Activated CD4-positive, alpha-beta T cell treated with anti-CD3 and anti-CD28 coated beads for 36 hours (primary cell): ENCODE results near the gene IDE. TPM values are rescaled to one million over a fixed set of nuclear protein-coding genes. Genes with fewer than 3 reads are reported as not detected.
A peak's percentile ranks its signal among the peaks of the same experiment; 100 is the strongest.

Experiments
- ATAC-seq: fragments of 200-7000 bp; cut with Tn5 transposase; one replicate; pipeline ENCODE4 v1.10.0; 2021; ENCODE audit warnings: mild to moderate bottlenecking, moderate library complexity
- CTCF ChIA-PET: fragments of 350-600 bp; sonication (Branson Sonifier 250); formaldehyde crosslinking; loops from one replicate; lab custom pipeline; 2021; ENCODE audit warnings: antibody characterized with exemption; lab: Charles Lee
- POLR2A ChIA-PET: fragments of 350-600 bp; sonication (Branson Sonifier 250); formaldehyde crosslinking; loops from one replicate; lab custom pipeline; 2021; ENCODE audit warnings: antibody characterized with exemption, inconsistent platforms; lab: Charles Lee
- DNase-seq: peaks from one replicate; pipeline ENCODE4 v3.0.0-alpha.2; 2020
- H3K27ac Mint-ChIP-seq: one replicate; pipeline ENCODE4 v1.8.0; 2021; ENCODE audit warnings: mixed read lengths
- H3K27me3 Mint-ChIP-seq: one replicate; pipeline ENCODE4 v1.8.0; 2021; ENCODE audit warnings: mixed read lengths
- H3K36me3 Mint-ChIP-seq: one replicate; pipeline ENCODE4 v1.8.0; 2021; ENCODE audit warnings: low read depth, mixed read lengths
- H3K4me1 Mint-ChIP-seq: one replicate; pipeline ENCODE4 v1.8.0; 2021; ENCODE audit warnings: mixed read lengths
- H3K4me3 Mint-ChIP-seq: one replicate; pipeline ENCODE4 v1.8.0; 2021; ENCODE audit warnings: mild to moderate bottlenecking, moderate library complexity, mixed read lengths
- H3K9me3 Mint-ChIP-seq: one replicate; pipeline ENCODE4 v1.8.0; 2021; ENCODE audit warnings: low read depth, mixed read lengths
- intact Hi-C, 2 experiments: fragments of 100-400 bp; cut with DNase I in 1 of 2; cut with micrococcal nuclease in 1 of 2; formaldehyde crosslinking; loops; one replicate each; pipeline versions ENCODE4 v1.14.2 to v1.15.1; 2022 to 2024; cut with DNase I, micrococcal nuclease
- total RNA-seq, 2 experiments: library from RNA; stranded (reverse); gene quantifications; one replicate each; pipeline ENCODE4 v1.2.3, GENCODE V29; 2021

IDE gene
- total RNA-seq, 2 experiments from 2014 or later: 30.8 to 35.5 TPM

- intact Hi-C loops: no loop called here
- peaks cover 6% of the 10 kb centered on the region for H3K9me3 Mint-ChIP-seq
- H3K4me1 Mint-ChIP-seq: peaks cover 3% of the 10 kb centered on the region
- ChIA-PET POLR2A (no interaction called here), CTCF (interaction anchor here (0.7 kb wide), 1 partner anchor 30 kb away, joined by 3 read pairs; no protein-coding TSS in a partner anchor)
- no peak overlapping the region for H3K27ac Mint-ChIP-seq
- no peak for DNase-seq
- H3K36me3 Mint-ChIP-seq: no peaks in the 10 kb centered on the region
- no peak overlapping the region for H3K4me3 Mint-ChIP-seq
- H3K27me3 Mint-ChIP-seq: peaks cover 40% of the 10 kb centered on the region
- no peak for ATAC-seq
These were observed 153.2 kb downstream of the IDE start for GRCh38 chr10:92420546-92421275.

- ChIA-PET CTCF (interaction anchor here (0.7 kb wide), 1 partner anchor 31 kb away, joined by 3 read pairs; no protein-coding TSS in a partner anchor), POLR2A (no interaction called here)
- Mint-ChIP-seq H3K4me3 (no peak overlapping the region), H3K4me1 (peaks cover 3% of the 10 kb centered on the region), H3K27me3 (peaks cover 40% of the 10 kb centered on the region), H3K9me3 (peaks cover 6% of the 10 kb centered on the region), H3K27ac (no peak overlapping the region), H3K36me3 (no peaks in the 10 kb centered on the region)
- intact Hi-C loops: no loop called here
- no peak for ATAC-seq
- DNase-seq: peak; percentile 31
These were observed 153.9 kb downstream of the IDE start for GRCh38 chr10:92419740-92420545.

GRCh38 chr10:92418891-92419290 is 155.0 kb downstream of the IDE start:
- H3K27ac Mint-ChIP-seq: no peak overlapping the region
- no peaks in the 10 kb centered on the region for H3K36me3 Mint-ChIP-seq
- peaks cover 3% of the 10 kb centered on the region for H3K4me1 Mint-ChIP-seq
- H3K4me3 Mint-ChIP-seq: no peak overlapping the region
- DNase-seq: no peak
- peaks cover 6% of the 10 kb centered on the region for H3K9me3 Mint-ChIP-seq
- ChIA-PET CTCF (interaction anchor here (0.6 kb wide), 1 partner anchor 193 kb away, joined by 3 read pairs; no protein-coding TSS in a partner anchor), POLR2A (no interaction called here)
- intact Hi-C loops: no loop called here
- no peak for ATAC-seq
- peaks cover 42% of the 10 kb centered on the region for H3K27me3 Mint-ChIP-seq

- Mint-ChIP-seq H3K36me3 (no peaks in the 10 kb centered on the region), H3K9me3 (peaks cover 6% of the 10 kb centered on the region), H3K27me3 (peaks cover 42% of the 10 kb centered on the region), H3K27ac (no peak overlapping the region), H3K4me3 (no peak overlapping the region), H3K4me1 (peaks cover 3% of the 10 kb centered on the region)
- ATAC-seq (no peak), DNase-seq (no peak)
- ChIA-PET POLR2A (interaction anchor here (0.6 kb wide), 1 partner anchor 455 kb away, joined by 6 read pairs; no protein-coding TSS in a partner anchor), CTCF (no interaction called here)
- intact Hi-C loops: no loop called here
These were observed 155.7 kb downstream of the IDE start for GRCh38 chr10:92418221-92418620.

- ATAC-seq: no peak
- ChIA-PET CTCF (interaction anchor here (0.6 kb wide), 1 partner anchor 80 kb away, joined by 3 read pairs; no protein-coding TSS in a partner anchor), POLR2A (no interaction called here)
- Mint-ChIP-seq H3K4me1 (no peaks in the 10 kb centered on the region), H3K4me3 (no peak overlapping the region), H3K9me3 (peaks cover 6% of the 10 kb centered on the region), H3K27me3 (peaks cover 16% of the 10 kb centered on the region), H3K36me3 (no peaks in the 10 kb centered on the region), H3K27ac (no peak overlapping the region)
- intact Hi-C loops: no loop called here
- no peak for DNase-seq
These were observed 160.4 kb downstream of the IDE start for GRCh38 chr10:92413519-92413918.

- Mint-ChIP-seq H3K9me3 (peaks cover 6% of the 10 kb centered on the region), H3K4me3 (no peak overlapping the region), H3K27ac (no peak overlapping the region), H3K4me1 (no peaks in the 10 kb centered on the region), H3K36me3 (no peaks in the 10 kb centered on the region), H3K27me3 (peaks cover 15% of the 10 kb centered on the region)
- no peak for DNase-seq
- ATAC-seq: no peak
- CTCF ChIA-PET: no interaction called here
- POLR2A ChIA-PET: no interaction called here
- intact Hi-C loops: no loop called here
These were observed 160.9 kb downstream of the IDE start for GRCh38 chr10:92413011-92413410.

- Mint-ChIP-seq H3K9me3 (peaks cover 3% of the 10 kb centered on the region), H3K36me3 (no peaks in the 10 kb centered on the region), H3K4me1 (no peaks in the 10 kb centered on the region), H3K4me3 (no peak overlapping the region), H3K27ac (no peak overlapping the region), H3K27me3 (peaks cover 5% of the 10 kb centered on the region)
- ChIA-PET POLR2A (no interaction called here), CTCF (no interaction called here)
- intact Hi-C loops: no loop called here
- ATAC-seq (no peak), DNase-seq (no peak)
These were observed 162.5 kb downstream of the IDE start for GRCh38 chr10:92411406-92411805.

GRCh38 chr10:92410501-92410900 is 163.4 kb downstream of the IDE start:
- no peak for DNase-seq
- Mint-ChIP-seq H3K36me3 (no peaks in the 10 kb centered on the region), H3K9me3 (no peaks in the 10 kb centered on the region), H3K4me3 (no peak overlapping the region), H3K27me3 (peaks cover 2% of the 10 kb centered on the region), H3K27ac (no peak overlapping the region), H3K4me1 (no peaks in the 10 kb centered on the region)
- no peak for ATAC-seq
- ChIA-PET POLR2A (no interaction called here), CTCF (no interaction called here)
- intact Hi-C loops: no loop called here

- H3K27me3 Mint-ChIP-seq: no peaks in the 10 kb centered on the region
- ChIA-PET POLR2A (no interaction called here), CTCF (no interaction called here)
- ATAC-seq: no peak
- intact Hi-C loops: no loop called here
- H3K4me3 Mint-ChIP-seq: no peak overlapping the region
- H3K36me3 Mint-ChIP-seq: no peaks in the 10 kb centered on the region
- no peak overlapping the region for H3K27ac Mint-ChIP-seq
- DNase-seq: no peak
- H3K9me3 Mint-ChIP-seq: no peaks in the 10 kb centered on the region
- H3K4me1 Mint-ChIP-seq: no peaks in the 10 kb centered on the region
These were observed 165.9 kb downstream of the IDE start for GRCh38 chr10:92408017-92408361.

- CTCF ChIA-PET: no interaction called here
- no peak for ATAC-seq
- Mint-ChIP-seq H3K27ac (no peak overlapping the region), H3K4me3 (no peak overlapping the region), H3K4me1 (no peaks in the 10 kb centered on the region), H3K36me3 (no peaks in the 10 kb centered on the region), H3K9me3 (no peaks in the 10 kb centered on the region), H3K27me3 (no peaks in the 10 kb centered on the region)
- no peak for DNase-seq
- POLR2A ChIA-PET: no interaction called here
- intact Hi-C loops: no loop called here
These were observed 166.4 kb downstream of the IDE start for GRCh38 chr10:92407305-92408016.

- H3K4me1 Mint-ChIP-seq: no peaks in the 10 kb centered on the region
- DNase-seq (no peak), ATAC-seq (no peak)
- no peak overlapping the region for H3K27ac Mint-ChIP-seq
- H3K36me3 Mint-ChIP-seq: no peaks in the 10 kb centered on the region
- intact Hi-C loops: no loop called here
- H3K4me3 Mint-ChIP-seq: no peak overlapping the region
- ChIA-PET CTCF (interaction anchor here (0.5 kb wide), 1 partner anchor 38 kb away, joined by 3 read pairs; no protein-coding TSS in a partner anchor), POLR2A (no interaction called here)
- no peaks in the 10 kb centered on the region for H3K9me3 Mint-ChIP-seq
- no peaks in the 10 kb centered on the region for H3K27me3 Mint-ChIP-seq
These were observed 168.4 kb downstream of the IDE start for GRCh38 chr10:92405419-92405924.
